Measurements from ENCODE around the gene HFE. TPM values are rescaled to one million over a fixed set of nuclear protein-coding genes. Genes with fewer than 3 reads are reported as not detected.

HFE gene
- total and polyA plus RNA-seq, 10 of the 15 experiments (the other 5 are each of a cell fraction or from before 2014, with no cell fraction given): 0.52 to 5.9 (median 1.7) TPM

GRCh38 chr6:26089272-26089671 lies 2.0 kb downstream of the HFE start:
- Histone ChIP-seq H3K27ac (ENCODE audit: control insufficient read depth, insufficient read depth) (no peak overlapping the region), H2AFZ (ENCODE audit: control insufficient read depth, low read depth, low read length) (no peak overlapping the region), H3K9me3 (replicated peaks; ENCODE audit: control insufficient read depth, insufficient read depth, low read length) (no peaks in the 10 kb centered on the region), H4K20me1 (ENCODE audit: control insufficient read depth, insufficient read depth) (no peaks in the 10 kb centered on the region), H3K4me2 (ENCODE audit: control insufficient read depth, insufficient read depth) (no peak overlapping the region), H3K36me3 (ENCODE audit: control insufficient read depth in 2 of 2, insufficient read depth in 2 of 2, low read length in 1 of 2) (no peaks in the 10 kb centered on the region), H3K79me2 (ENCODE audit: control insufficient read depth, insufficient read depth, low read length) (no peaks in the 10 kb centered on the region; the same call in 1 of the 2 replicates), H3K27me3 (replicated peaks in 1 of 2; ENCODE audit: control insufficient read depth in 2 of 2, insufficient read depth in 2 of 2, low read length in 1 of 2) (no peaks in the 10 kb centered on the region), H3K4me3 (no peak overlapping the region), H3K9ac (ENCODE audit: control insufficient read depth, insufficient read depth, low read length) (no peak overlapping the region), H3K4me1 (ENCODE audit: control insufficient read depth, insufficient read depth, low read length) (peaks cover 18% of the 10 kb centered on the region)
- ATAC-seq: no peak; the same call in 2 of the 3 replicates
- FAIRE-seq: no peak
- no peak for DNase-seq (ENCODE audit: low read depth, low spot score)
- SMC1A ChIA-PET (ENCODE audit: uncharacterized antibody, unreplicated experiment): interaction anchor here (4.9 to 16.4 kb wide), 2 partner anchors 8 to 24 kb away, joined by 66 to 645 read pairs; a partner anchor contains a TSS
- in situ Hi-C loops (cut with MboI): no loop called here
- RAD21 ChIA-PET (ENCODE audit: unreplicated experiment): interaction anchor here (1.0 to 2.2 kb wide), 2 partner anchors 21 to 27 kb away, joined by 3 to 4 read pairs; no protein-coding TSS in a partner anchor
- intact Hi-C loops (cut with micrococcal nuclease; ENCODE audit: unreplicated experiment): no loop called here
- POLR2A ChIA-PET: interaction anchor here (0.8 to 4.6 kb wide), 2 partner anchors 19 to 27 kb away, joined by 3 to 21 read pairs; no protein-coding TSS in a partner anchor
- CTCF ChIA-PET: interaction anchor here (0.6 to 21.0 kb wide), 3 partner anchors 9 to 203 kb away, joined by 3 to 897 read pairs (median 81); no protein-coding TSS in a partner anchor
- BruUV-seq (replicated peaks): no TSS peak
- whole genome bisulfite sequencing (ENCODE audit: insufficient coverage, insufficient replicate concordance, low lambda C conversion rate, missing lambda C conversion rate): 76% methylated on average over 2 of the region's 2 CpGs
- TF ChIP-seq RELA (IDR thresholded peaks at IDR 0.05; ENCODE audit: borderline replicate concordance, partially characterized antibody) (no peak), POU2F2 (IDR thresholded peaks at IDR 0.05; ENCODE audit: borderline replicate concordance, low read depth, low read length) (no peak), FOS (IDR thresholded peaks at IDR 0.05; ENCODE audit: borderline replicate concordance, extremely low read depth, insufficient read length) (no peak), EZH2 (IDR thresholded peaks at IDR 0.05; ENCODE audit: borderline replicate concordance, control insufficient read depth, low read depth, low read length) (no peak), IRF5 (IDR thresholded peaks at IDR 0.05; ENCODE audit: borderline replicate concordance) (no peak), ZNF207 (IDR thresholded peaks at IDR 0.05; ENCODE audit: borderline replicate concordance) (no peak), NFIC (IDR thresholded peaks at IDR 0.05; ENCODE audit: low read depth, low read length) (no peak), NRF1 (conservative IDR thresholded peaks at IDR 0.05; ENCODE audit: low read depth, low read length) (no peak), SMC3 (IDR thresholded peaks at IDR 0.05; ENCODE audit: borderline replicate concordance, low read length) (no peak), SUZ12 (IDR thresholded peaks at IDR 0.05; ENCODE audit: unreplicated experiment) (no peak), ZNF384 (IDR thresholded peaks at IDR 0.05; ENCODE audit: borderline replicate concordance, low read depth, low read length) (no peak), MTA3 (IDR thresholded peaks at IDR 0.05; ENCODE audit: borderline replicate concordance, low read length) (no peak), SMAD5 (IDR thresholded peaks at IDR 0.05; ENCODE audit: low read depth) (no peak), TBL1XR1 (IDR thresholded peaks at IDR 0.05; ENCODE audit: low read depth, low read length) (no peak)
- TF ChIP-seq, protein P1, sequence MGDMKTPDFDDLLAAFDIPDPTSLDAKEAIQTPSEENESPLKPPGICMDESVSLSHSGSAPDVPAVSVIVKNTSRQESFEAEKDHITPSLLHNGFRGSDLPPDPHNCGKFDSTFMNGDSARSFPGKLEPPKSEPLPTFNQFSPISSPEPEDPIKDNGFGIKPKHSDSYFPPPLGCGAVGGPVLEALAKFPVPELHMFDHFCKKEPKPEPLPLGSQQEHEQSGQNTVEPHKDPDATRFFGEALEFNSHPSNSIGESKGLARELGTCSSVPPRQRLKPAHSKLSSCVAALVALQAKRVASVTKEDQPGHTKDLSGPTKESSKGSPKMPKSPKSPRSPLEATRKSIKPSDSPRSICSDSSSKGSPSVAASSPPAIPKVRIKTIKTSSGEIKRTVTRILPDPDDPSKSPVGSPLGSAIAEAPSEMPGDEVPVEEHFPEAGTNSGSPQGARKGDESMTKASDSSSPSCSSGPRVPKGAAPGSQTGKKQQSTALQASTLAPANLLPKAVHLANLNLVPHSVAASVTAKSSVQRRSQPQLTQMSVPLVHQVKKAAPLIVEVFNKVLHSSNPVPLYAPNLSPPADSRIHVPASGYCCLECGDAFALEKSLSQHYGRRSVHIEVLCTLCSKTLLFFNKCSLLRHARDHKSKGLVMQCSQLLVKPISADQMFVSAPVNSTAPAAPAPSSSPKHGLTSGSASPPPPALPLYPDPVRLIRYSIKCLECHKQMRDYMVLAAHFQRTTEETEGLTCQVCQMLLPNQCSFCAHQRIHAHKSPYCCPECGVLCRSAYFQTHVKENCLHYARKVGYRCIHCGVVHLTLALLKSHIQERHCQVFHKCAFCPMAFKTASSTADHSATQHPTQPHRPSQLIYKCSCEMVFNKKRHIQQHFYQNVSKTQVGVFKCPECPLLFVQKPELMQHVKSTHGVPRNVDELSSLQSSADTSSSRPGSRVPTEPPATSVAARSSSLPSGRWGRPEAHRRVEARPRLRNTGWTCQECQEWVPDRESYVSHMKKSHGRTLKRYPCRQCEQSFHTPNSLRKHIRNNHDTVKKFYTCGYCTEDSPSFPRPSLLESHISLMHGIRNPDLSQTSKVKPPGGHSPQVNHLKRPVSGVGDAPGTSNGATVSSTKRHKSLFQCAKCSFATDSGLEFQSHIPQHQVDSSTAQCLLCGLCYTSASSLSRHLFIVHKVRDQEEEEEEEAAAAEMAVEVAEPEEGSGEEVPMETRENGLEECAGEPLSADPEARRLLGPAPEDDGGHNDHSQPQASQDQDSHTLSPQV (IDR thresholded peaks at IDR 0.05): no peak
- TF ChIP-seq, protein P2, sequence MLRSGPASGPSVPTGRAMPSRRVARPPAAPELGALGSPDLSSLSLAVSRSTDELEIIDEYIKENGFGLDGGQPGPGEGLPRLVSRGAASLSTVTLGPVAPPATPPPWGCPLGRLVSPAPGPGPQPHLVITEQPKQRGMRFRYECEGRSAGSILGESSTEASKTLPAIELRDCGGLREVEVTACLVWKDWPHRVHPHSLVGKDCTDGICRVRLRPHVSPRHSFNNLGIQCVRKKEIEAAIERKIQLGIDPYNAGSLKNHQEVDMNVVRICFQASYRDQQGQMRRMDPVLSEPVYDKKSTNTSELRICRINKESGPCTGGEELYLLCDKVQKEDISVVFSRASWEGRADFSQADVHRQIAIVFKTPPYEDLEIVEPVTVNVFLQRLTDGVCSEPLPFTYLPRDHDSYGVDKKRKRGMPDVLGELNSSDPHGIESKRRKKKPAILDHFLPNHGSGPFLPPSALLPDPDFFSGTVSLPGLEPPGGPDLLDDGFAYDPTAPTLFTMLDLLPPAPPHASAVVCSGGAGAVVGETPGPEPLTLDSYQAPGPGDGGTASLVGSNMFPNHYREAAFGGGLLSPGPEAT (IDR thresholded peaks at IDR 0.05; ENCODE audit: low read depth): no peak
- TF ChIP-seq, protein P3, sequence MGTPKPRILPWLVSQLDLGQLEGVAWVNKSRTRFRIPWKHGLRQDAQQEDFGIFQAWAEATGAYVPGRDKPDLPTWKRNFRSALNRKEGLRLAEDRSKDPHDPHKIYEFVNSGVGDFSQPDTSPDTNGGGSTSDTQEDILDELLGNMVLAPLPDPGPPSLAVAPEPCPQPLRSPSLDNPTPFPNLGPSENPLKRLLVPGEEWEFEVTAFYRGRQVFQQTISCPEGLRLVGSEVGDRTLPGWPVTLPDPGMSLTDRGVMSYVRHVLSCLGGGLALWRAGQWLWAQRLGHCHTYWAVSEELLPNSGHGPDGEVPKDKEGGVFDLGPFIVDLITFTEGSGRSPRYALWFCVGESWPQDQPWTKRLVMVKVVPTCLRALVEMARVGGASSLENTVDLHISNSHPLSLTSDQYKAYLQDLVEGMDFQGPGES (IDR thresholded peaks at IDR 0.05): no peak

Data from GM12878 (cell line).